NCI-H524 treated with DMSO at 0.1 percent for 48 hours (cell line): ENCODE data around the gene ATP6V1B1.
A peak's percentile ranks its signal among the peaks of the same experiment; 100 is the strongest.
"Not testable (repeated sequence)": the region's sequence is repeated elsewhere in the genome, so short reads cannot be mapped to it uniquely, and the experiment has no call there.

ENCODE experiments used
- DNase-seq: peaks from one replicate; lab custom pipeline; 2025; lab: John Stamatoyannopoulos, UW

ATP6V1B1 gene

GRCh38 chr2:70988726-70989648 lies 53.3 kb downstream of the ATP6V1B1 start:
- no peak for DNase-seq

GRCh38 chr2:70990216-70990615 lies 54.5 kb downstream of the ATP6V1B1 start:
- DNase-seq = no peak

DNA sequence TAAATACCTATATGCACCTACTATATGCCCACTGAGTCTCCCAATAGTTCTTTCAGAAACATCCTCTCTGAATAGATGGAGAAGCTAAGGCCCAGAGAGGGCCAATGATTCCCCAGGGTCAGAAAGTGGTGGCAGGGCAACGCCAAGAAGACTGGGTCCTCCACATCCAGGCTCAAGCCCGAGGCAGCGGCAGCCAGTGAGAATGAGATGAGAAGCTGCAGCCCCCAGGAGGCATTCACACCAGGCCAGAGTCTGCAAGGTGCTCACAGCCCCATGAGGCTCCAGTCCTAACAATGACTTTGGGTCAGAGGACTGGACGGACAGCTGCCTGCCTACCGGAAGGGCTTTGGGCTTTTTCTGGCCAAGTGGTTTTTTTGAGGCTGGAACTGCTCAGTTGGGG lies 55.4 kb downstream of the ATP6V1B1 start:
- DNase-seq = no peak

GRCh38 chr2:70991742-70992141 lies 56.0 kb downstream of the ATP6V1B1 start:
- DNase-seq = no peak

DNA sequence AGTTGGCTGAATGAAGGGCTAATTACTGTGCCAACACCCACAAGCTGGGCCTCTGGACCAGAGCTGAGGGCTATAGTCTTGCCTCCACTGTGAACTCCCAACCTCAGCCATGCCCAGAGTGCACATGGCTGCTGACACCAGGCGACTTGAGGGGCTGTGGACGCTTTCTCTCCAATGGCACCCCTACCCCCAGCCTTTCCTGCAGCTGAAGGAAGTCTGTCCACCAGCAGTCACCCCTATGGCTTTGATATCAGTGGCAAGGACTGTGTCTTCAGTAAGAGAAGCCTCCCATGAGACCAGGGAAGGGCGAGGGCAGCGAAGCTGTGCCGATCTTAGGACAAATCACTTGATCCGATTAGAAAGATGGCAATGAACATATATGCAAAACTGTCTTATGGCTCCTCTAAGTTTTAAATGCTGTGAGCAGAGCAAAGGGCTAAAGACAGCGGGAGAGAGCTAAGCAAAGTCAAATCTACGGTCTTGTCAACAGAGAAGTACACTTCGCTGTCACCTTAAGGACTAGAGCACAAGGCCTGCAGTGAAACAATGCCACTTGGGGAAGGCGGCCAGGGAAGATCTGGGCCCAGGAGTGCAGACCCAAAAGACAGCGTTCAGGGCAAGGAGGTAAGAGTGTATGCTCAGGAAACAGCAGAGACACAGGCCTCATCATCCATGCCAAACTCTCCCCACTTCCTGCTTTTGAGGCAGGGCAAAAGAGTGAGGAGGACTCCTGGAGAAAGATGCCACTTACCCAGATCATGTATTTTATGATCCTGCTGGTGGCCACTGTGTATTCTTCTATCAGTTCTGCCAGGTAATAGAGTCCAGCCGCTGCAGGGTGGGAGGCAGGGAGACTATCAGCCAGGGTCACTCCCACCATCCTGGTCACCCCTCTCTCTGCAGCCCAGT lies 57.5 kb downstream of the ATP6V1B1 start:
- no peak for DNase-seq

DNA sequence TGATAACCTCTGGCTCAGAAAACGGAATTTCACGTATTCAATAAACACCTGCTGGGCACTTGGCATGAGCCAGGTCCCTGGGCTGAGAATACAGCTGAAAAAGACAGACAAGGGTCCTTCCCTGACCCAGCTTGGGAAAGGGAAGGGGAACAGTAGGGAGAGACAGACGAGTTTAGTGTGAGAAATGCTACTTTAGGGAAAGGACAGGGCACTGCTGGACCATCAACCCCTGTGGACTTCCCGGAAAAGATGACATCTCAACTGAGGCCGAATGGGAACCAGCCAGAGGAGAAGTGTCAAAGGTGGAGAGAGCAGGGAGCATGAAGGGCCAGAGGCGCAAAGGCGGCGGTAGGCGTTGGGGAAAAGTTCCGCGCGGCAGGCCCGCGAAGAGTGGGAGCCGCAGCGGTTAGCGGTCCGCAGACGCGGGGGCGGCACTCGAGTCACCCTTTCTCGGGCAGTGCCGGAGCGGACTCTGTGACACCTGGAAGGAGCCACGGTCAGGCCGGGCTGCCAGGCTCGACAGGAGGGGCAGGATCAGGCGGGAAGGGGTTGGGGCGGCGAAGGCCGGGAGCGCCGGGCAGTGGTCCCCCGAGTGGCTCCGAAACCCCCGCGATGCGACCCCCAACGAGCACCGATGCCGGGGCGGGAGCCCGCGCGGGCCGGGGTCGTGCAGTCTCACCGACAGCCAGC lies 58.5 kb downstream of the ATP6V1B1 start:
- no peak for DNase-seq

DNA sequence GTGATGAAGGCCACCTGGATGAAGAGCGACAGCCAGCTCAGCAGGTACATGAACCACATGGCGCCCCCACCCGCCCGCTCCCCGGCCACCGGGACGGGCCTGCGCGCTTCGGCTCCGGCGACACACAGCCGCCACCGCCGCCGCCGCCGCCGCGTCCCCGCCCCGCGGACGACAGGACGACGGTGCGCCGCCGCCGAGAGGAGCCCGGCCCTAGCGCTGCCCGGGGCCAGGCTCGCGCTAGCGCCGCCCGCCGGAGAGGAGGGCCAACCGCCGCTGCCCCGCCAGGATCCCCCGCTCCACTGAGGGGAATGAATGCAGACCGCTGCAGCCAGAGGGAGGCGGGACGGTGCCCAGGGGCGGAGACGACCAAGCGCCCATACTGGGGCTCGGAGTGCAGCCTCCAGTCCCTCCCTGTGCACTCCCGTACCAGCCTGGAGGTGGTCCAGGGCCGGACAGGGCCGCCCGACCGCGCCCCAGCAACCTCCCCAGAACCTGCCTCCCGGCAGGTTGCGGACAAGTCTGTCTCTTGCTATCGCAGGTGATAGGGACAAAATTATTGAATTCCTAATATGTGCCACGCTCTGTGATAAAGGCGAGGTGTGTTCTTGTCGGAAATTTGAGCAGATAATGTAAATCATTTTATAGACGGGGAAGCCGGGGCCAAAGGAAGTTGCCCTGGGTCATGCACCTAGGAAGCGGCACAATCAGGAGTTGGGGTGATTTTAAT lies 59.2 kb downstream of the ATP6V1B1 start, which contains the start of gene TEX261:
TSS of gene TEX261 (minus strand) at position 175 of the 727 bp plus-strand sequence. CDS start at position 59, 116 bp downstream.
- DNase-seq = peak; percentile 52

DNA sequence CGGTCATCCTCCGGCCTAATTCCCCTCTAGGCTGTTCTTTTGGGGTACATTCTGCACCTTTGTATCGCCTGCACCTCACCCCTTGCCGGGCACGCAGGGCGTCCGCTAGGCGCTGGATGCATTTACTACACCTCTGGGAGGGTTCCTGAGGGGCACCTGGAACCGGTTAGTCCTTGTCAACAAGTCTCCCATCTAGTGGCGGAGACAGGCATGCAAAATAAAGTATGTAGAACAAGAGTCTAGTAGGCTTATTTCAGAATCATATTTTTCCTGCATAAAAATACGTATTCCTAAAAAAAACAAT lies 59.7 kb downstream of the ATP6V1B1 start:
- no peak for DNase-seq

- not testable (repeated sequence) for DNase-seq
These were observed 63.2 kb downstream of the ATP6V1B1 start for GRCh38 chr2:70998885-70999284.

DNA sequence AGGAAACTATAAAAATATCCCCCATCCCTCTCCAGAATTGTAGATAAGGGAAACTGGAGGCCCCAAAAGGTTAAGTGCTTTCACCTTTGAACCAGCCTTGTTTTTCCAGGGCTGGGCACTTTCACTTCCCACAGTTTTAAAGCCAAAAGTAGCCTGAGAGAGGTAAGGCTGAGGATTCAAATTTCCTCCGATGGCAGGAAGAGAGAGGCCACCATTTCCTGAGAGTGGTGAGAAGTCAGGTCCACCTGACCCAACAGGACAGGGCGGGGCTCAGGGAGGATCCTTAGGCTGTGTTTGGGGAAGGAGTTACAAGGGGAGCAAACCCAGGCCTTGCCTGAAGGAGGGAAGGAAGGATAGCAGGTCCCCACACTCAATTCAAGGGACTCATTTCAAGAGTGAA lies 63.7 kb downstream of the ATP6V1B1 start:
- no peak for DNase-seq

- not testable (repeated sequence) for DNase-seq
These were observed 64.2 kb downstream of the ATP6V1B1 start for GRCh38 chr2:70999931-71000330.

GRCh38 chr2:71000780-71001591 lies 65.3 kb downstream of the ATP6V1B1 start:
- no peak for DNase-seq

- no peak for DNase-seq
These were observed 65.9 kb downstream of the ATP6V1B1 start for GRCh38 chr2:71001592-71001927.

DNA sequence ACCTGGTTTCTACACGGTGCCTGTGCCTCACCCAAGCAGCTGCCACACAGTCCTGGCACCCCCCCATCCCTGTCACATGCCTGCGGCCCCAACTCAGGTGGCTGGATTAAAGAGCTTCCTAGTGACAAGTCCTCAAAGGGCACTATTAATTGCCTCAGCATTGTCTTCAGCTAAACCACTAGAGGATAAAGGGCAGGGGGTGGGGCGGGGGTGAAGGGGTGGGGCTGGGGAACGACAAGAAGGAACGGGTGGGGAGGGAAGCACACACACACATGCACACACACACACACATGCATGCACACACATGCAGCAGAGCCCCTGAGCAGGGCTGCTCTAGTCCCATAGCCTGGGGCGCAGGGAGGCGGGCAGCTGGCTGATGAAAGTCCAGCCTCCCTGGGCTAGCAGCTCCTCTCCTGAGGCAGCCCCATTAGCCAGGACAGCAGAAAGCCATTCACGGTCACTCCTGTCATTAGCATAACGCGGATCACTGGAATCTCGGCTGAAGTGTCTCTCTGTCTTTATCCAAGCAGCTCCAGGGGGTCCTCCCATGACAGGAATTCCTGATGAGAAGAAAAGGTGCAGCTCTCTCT lies 66.4 kb downstream of the ATP6V1B1 start:
- DNase-seq = no peak

DNA sequence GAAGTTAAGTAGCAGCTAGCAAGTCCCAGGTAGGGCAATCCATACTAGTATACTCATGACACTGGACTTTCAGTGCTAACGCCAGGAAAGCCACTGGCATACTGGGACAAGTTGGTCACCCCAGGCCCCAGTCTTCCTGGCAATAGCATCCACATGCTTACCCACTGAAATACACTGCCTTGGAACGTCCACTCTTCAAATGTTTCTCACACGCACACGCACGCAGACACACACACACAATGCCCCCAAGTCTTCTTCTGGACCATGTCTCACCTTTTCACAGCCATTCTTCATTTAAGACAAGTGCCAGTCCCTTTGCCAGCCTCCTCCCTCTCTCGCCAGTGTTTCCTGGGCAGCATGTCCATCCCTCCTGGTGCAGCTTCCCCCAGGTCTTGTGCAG lies 67.7 kb downstream of the ATP6V1B1 start:
- DNase-seq = no peak

DNA sequence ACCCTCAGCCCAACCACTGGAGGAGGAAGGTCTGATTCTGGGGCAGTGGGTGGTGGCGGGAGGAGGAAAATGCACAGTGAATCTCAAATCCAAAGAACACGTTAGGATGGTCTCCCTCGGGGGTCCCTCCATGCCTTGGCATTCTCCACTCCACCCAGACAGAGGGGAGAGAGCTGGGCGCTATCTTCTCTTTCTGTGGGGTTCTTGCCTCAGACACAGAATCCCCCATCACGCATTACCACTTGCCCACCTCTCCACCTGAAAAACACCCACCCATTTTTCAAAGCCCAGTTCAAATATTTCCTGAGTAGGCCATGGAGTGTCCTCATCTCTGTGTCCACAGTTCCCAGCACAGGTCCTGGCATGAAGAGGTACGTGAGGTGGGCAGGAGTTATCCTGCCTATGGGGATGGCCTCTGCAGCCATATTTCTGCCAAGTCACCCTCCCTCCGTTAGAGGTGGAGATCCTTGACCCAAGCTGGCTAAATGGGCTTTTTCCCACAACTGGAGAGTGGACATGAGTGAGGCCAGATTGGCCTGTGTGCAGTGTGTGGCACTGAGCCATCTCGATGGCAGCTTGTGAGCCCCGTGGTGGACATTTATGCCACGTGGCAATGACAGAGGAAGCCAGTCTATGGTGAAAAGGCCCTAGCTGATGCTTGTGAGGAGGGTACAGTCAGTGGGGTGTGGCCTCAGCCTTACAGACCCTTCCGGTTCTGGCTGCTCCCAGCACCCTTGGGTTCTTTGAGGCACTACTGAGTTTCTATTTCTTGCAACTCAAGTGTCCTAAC lies 68.5 kb downstream of the ATP6V1B1 start:
- DNase-seq = no peak

DNA sequence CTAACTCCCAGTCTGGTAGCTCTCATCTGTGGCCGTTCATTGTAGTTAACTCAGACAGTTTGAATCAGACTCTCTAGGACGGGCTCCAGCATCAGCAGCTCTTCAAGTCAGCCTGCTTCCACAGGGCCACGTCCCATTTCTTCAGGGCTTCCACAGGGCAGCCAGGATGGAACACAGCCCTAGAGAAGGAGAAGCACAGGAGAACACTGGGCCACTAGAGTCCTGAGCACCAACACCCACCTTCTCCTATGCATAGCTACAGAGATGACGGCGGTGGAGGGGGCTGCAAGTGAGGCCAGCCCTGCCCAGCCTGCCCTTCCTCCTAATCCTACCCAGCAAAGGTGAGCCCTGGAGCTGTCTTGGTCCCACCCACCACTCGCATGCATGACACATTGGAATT lies 69.2 kb downstream of the ATP6V1B1 start:
- DNase-seq = no peak

GRCh38 chr2:71005271-71006202 lies 69.8 kb downstream of the ATP6V1B1 start:
- DNase-seq = no peak

DNA sequence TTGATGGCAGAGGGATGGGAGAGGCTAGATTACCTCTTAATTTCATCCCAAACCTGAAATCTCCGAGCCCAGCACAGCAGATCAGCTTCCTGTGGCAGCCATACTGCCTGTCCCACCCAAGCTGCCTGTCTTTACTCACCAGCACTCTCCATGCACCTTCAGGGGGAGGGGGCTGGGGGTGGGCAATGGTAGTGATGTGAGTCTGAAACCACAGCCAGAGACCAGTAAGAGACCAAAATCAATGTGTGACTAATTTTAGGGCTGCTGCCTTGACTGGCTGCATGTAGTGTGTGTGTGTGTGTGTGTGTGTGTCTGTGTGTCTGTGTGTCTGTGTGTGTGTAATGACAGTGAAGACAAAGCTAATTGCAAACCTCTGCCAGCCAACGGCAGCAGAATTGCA lies 70.6 kb downstream of the ATP6V1B1 start:
- DNase-seq = no peak
